GM18499 (cell line): ENCODE data around the gene TOR1AIP2.

Source experiments
- ATAC-seq: cut with Tn5 transposase; IDR thresholded peaks from one replicate; pipeline ENCODE4 v1.9.1; 2021; ENCODE audit warnings: moderate number of reproducible peaks; ENCODE audit not compliant: insufficient read depth, unreplicated experiment

The TOR1AIP2 gene

DNA sequence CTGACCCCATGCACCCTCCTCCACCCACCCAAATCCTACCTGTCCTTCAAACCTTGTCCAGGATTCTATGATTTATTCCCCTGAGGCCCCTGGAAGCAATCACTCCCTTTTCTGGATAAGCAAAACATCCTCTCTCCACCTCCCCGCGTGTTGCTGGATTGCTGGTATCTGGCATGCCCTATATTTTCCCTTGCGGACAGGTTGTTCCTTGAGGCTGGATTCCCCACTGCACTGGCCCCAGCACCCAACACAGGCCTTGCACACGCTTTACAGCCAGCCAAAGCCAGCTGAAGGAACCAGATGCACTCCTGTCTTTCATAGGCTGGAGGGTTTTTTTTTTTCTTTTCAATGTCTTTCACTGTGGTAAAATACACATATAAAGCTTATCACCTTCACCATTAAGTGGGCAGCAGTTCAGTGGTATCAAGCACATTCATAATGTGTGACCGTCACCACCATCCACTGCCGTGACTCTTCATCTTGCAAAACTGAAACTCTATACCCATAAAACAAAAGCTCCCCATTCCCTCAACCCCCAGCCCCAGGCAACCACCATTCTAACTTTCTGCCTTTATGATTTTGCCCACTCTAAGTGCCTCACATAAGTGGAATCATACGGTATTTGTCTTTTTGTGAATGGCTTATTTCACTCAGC is 50.9 kb downstream of the TOR1AIP2 start:
- no peak for ATAC-seq

DNA sequence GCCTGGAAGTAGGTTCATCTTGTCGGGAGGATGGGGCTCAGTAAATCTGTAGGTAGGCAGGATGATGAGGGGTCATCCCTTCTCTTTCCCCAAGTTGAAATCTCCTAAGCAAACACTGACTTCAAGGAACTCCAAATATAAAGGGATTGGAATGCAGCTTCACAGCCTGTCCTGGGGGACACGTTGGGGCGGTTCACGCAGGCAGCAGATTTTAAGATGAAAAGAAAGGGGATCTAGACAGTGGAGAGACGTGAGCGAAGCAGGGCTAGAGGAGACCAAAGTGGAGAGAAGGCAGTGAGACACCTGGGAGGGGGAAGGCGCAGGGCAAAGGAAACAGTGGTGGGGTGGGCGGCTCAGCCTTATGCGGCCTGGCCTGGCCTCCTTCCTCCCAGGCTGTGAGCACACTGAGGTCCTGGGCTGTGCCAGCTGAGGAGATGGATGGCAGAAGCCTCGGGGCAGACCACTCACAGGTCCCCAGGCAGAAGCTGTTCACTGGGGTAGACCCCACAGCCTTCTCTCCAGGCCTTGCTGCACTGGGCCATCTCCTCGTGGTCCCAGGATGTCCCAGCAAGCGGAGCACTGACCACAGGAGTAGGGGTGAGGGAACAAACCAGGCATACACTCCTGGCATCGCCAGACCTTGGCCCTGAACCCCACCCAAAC is 51.7 kb downstream of the TOR1AIP2 start:
- no peak for ATAC-seq

DNA sequence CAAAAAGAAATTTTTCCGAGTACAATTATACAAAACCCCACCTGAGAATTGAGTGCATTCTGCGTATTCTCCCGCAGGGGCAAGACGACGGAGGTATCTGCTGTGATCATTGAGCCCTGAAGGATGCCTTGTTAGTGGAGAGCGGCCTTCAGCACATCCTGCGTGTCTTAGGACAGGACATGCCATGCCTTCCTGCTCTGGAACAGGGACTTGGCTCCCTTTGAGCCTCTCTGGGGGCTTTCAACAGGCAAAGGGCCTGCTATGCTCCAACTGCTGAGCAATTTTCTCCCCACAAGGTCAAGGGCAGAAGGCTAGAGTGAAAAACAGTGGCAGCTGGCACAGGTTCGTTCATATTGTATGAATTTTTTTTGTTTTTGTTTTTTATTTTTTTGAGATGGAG is 52.4 kb downstream of the TOR1AIP2 start:
- no peak for ATAC-seq

DNA sequence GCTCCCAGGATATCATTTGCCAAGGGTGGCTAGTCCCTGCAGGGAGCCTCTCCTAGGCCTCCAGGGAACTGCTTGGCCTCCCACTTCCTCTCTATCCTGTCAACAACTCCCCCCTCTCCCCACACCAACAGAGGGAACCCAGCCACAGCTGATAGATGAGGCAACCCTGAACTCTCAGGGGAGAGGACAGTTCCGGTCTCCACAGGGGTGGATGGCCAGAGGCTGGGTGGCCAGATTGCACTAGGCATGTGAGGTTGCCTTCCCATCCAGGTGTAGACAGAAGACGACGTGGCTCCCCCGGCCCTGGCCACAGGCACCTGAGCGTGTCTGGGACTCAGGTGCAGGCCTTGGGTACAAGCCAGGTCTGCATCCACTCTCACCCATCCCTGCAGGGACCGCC is 53.3 kb downstream of the TOR1AIP2 start:
- no peak for ATAC-seq

DNA sequence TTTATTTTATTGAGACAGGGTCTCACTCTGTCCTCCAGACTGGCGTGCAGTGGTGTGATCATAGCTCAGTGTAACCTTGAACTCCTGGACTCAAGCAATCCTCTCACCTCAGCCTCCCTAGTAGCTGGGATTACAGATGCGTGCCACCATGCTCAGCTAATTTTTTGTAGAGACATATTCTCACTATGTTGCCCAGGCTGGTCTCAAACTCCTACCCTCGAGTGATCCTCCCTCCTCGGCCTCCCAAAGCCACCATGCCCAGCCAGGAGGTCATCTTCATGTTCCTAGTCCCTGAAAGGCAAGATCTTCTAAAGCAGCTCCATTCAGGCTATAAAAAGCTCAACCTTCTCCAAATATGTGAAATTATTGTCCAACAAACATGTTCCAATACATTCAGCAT is 53.9 kb downstream of the TOR1AIP2 start:
- no peak for ATAC-seq

DNA sequence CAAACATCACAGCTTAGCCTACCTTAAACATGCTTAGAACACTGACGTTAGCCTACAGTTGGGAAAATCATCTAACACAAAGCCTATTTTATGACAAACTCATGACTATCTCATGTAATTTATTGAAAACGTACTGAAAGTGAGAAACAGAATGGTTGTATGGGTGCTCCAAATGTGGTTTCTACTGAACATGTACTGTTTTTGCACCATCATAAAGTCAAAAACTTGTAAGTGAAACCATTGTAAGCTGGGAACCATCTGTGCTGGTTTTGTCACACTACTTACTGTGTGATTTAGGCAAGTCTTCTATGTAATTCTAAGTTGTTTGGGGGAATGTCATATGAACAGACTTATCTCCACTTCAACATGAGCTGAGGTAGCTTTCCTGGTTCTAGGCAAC is 55.5 kb downstream of the TOR1AIP2 start:
- no peak for ATAC-seq

DNA sequence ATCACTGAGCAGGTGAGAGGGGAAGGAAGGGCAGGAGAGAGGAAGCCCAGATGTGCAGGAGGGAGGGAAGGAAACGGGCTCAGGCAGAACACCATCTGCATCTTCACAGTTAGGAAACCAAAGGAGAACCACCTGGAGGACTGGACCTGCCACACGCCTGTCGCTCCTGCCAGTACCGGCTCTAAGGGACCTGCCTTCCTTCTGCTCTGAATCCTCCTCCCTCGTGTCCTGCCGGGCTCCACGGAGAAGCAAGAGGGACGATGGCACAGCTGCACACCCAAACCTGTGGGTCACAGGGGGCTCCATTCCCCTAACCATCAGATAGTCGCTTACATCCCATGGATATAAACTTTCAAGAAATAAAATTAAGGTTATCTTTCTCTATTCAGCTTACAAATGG is 56.1 kb downstream of the TOR1AIP2 start:
- ATAC-seq, result no peak

DNA sequence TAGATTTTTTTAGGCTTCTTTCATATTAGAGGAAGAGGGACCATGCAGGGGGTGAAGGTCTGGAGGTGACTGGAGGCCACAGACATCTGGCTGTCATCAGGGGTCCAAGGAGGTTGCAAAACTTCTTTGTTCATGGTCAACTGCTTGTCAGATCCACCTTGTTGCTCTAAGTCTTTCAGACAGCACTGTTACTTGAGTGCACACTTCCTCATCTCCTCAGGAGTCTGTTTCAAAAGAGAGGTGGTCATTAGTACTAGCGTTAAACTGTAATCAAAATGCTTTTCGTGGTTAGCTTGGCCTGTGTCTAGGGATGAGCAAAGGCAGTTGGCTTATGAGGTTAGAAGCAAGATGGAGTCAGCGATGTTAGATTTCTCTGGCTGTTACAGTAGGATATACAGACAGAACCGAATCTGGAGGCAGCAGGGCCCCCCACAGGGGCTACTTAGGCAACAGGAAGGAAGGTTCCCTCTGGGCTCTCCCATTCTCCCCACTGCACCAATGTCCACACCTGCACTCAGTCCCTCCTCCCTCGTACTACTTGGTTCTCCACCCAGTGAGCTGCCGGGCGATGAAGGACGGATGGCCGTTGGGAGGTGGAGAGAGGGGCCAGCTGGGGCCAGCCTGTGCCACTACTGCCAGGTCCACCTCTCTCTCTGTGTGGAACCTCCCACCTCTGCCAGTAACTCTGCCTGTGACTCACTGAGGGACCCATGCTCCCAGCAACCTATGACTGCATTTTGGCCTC is 57.2 kb downstream of the TOR1AIP2 start:
- ATAC-seq, result no peak

DNA sequence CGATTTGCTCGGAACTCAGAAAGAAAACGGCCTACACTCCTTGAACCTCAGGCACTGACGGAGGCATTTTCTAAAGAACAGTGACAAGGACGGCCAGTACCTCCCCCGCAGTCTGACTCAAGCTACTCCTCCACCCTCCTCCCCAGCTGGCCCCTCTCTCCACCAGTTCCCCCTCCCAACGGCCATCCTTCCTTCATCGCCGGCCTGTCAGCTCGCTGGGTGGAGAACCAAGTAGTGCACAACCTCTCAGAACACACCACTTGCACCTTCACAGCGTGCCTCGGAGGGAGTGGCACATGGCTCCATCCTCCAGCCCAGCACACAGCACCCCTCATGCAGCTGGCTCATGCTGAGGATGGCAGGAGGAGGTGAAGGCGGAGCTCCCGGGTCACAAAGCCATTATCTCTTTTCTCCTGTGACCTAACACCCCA is 58.8 kb downstream of the TOR1AIP2 start:
- no peak for ATAC-seq

DNA sequence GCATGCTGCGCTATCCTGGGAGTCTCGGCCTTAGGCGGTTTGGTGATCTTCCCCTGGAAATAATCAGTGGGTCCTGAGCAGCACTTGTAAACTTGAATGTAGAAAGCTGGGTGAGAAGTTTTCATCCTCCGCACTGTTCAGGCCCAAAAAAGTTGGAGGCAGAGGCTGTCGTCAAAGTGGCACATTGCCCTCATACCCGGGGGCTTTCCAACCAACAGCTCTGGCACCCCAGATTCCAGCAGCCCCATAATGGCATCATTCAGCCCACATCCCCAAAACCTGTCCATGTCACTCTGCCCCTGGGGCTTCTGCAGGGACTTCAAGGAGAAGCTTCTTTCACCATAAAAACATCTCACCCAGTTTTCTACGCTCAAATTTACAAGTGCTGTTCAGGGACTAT is 59.3 kb downstream of the TOR1AIP2 start:
- ATAC-seq, result no peak

DNA sequence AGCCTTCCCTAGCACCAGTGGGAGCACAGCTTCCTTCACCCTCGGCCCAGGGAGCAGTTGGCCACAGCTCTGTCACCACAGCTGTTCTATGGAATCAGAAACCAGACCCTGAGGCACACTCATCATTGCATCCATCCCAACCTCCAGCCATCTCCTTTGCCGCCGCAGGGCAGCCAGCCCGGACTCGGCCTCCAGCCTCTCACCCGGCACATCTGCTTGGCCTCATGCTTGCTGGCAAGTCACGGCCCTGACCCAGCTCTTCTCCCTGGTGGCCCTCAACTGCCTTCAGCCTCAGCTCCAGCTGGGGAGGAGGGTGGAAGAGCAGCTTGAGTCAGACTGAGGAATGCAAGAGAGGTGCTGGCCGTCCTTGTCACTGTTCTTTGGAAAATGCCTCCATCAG is 59.8 kb downstream of the TOR1AIP2 start:
- no peak for ATAC-seq

DNA sequence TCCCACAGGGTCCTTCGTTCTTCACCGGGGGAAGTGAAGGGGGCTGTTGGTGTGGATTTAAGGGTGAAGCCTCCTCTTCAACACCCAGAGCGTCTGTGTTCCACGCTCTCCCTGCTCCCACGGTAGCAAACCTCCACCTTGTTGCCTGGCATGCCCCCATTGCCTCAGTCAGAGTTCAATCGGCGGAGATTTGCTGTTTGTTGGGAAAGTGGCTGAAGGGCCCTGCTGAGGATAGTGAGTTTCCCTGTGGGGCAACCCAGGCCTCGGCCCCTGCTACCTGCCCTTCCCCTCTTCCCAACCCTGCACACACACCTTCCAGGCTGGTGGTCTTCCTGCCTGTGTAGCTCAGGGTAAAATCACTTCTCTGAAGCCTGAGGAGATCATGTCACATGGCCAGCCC is 60.5 kb downstream of the TOR1AIP2 start:
- ATAC-seq, result no peak

DNA sequence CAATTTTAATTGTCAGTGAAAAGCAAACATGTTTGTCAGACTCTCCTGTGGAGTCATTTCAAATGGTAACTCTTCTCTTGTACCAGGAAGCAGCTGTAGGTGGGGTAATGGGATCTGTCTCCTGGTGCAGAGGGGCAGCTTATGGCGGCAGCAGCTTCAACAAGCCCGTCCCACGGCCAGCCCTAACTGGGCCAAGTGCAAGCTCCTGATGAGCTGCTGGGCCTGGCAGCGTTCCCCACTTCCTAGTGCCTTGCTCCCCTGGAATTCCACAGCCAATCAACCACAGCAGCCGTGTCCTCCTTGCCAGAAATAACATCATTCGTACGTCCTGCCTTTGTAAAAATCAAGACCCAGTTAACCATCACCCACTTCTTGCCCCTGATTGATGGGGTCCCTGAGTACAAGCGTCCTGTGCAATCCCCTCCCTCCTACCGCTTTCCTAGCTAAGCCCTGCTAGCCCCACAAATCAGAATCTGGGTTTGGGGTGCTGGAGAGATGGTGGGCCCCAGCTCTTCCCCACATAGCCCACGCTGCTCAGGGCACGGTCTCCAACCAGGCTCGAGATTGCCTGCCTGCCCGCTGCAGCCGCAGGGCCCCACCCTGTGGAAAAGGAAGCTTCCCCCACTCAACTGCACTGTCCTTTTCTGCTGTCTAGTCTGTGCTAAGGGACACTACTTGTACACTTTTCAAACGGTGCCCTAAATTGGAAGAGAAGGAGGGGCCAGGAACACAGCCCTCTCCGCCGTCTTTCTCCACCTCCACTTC is 61.2 kb downstream of the TOR1AIP2 start:
- no peak for ATAC-seq

DNA sequence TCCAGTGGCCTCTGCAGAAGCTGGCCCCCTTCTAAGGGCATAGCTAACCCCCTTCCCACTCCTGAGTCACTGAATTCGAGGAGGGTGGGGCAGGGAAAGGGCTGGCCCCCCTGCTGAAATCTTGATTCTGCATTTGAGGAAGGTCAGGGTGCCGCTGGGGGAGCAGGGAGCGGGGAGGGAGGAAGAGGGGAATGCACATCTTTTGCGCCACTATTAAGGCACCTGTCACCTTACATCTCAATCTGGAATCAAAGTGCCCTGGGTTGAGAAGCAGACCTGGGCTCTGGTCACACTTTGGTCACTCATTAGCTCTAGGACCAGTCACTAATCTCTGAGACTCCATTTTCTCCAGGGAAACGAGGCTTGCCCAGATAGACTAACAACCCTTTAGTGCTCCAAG is 62.0 kb downstream of the TOR1AIP2 start:
- no peak for ATAC-seq

DNA sequence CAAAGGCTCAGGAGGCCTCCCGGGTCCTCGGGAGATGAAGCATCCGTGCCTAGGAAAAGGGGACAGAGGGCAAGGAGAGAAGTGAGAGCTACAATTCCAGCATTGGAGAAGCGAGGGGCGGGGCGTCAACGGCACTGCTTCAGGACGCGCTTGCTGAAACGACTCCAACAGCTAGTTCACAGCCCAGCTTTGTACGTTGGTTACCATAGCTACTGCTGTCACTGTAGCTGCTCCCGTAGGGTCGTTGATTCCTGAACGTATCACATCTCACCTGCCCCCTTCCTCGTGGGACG is 63.1 kb downstream of the TOR1AIP2 start:
- ATAC-seq, result no peak

DNA sequence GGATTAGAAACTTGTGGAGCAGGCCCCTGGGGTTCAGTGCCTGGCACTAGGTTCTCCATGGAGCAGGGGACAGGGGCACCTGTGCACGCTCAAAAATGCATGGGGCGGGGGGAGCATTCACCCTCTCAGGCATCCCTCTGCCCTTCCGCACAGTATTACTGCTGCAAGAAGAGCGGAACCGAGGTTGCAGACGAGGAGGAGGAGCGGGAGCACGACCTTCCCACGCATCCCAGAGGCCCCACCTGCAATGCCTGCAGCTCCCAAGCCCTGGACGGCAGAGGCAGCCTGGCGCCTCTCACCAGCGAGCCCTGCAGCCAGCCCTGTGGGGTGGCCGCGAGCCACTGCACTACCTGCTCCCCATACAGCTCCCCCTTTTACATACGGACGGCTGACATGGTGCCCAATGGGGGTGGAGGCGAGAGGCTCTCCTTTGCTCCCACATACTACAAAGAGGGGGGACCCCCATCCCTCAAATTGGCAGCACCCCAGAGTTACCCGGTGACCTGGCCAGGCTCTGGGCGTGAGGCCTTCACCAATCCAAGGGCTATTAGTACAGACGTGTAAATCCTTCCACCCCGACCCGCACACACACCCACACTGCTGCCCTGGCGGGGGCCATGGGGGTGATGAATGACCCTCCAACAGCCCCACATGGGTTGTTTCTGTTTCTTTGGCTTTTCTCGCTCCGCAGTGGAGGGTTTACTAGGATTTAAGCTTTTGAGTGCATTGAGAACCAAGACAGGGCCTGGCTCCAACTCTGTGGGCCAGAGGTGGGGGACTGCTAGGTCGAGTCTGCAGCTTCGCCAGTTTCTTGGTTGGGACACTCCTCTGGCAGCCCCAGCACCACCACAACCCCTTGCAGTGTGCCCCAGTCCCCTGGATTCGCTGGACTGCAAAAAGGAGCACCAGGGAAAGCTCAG is 63.7 kb downstream of the TOR1AIP2 start:
- ATAC-seq, result no peak

DNA sequence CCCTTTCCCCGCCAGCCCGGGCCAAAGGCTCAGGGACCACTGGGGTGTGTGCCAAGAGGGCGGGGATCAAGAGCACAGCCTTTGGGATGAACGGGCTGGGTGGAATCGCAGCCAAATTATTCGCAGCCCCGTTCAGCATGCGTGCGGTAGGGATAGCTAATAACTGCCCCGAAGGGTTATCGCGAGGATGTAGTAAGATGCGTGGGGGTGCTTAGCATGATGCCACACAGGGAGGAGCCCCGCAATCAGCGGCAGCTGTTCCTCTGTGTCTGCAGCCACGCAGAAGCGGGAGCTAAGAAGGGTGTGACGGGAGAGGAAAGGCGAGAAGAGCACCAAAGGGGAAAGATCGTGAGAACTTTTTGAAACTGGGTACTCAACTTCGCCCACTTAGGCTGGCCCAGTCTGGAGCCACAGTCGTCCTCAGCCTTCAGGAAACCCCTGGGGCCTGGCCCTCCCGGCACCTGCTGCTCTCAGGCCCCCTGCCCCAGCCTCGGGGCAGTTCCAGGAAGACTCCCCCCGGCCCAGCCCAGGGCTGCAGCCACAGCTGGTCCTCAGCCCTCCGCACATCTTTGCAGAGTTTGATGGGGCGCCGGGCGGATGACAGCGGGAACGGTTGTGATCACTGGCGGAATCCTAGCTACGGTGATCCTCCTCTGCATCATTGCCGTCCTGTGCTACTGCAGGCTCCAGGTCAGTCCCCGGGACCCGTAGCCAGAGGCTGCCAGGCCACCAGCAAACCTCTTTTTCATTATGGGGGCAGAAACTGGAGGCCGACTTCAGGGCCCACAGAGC is 64.9 kb downstream of the TOR1AIP2 start:
- no peak for ATAC-seq

DNA sequence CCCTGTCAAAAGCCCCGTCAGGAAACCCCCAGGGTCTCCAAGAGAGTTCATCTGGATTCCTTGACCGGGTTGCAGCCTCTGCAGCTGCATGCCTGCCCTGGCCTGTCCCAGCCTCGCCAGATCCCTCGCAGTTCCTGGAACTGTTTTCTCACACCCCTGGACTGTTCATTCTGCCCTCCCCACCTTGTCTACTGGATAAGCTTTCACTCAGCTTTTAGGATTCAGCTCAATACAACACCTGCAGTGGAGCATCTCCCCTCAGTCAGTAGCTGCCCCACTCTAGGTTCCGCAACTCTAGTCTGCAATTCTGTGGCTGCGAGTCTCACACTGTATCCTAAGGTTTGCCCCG is 67.3 kb downstream of the TOR1AIP2 start:
- no peak for ATAC-seq
